ENCODE measurements around the gene TNNI3K.
"Not testable (repeated sequence)": the region's sequence is repeated elsewhere in the genome, so short reads cannot be mapped to it uniquely, and the experiment has no call there.

TNNI3K gene

DNA sequence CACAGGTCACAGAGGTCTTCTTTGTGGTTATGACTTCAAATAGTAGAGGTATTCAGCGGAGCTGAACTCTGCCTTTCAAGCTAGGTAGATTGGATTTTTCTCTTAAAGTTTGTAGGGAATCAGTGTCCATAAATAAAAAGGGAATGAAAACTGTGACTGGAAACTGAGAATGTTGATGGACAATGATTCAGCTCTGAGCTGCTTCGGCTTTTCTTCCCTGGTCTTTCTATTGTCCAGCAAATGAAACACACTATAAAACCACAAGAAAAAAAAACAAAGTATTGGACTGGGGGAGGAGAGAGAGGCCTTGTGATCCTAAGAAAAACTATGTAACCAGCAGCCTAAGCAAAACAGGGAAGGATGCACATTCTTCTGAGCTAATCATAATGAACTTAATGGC is 11.1 kb downstream of the TNNI3K start:
- ChIA-PET POLR2A (no interaction called here), CTCF (no interaction called here)
- Histone ChIP-seq H3K27me3 (replicated peaks in 2 of 5; ENCODE audit: control insufficient read depth in 4 of 5, insufficient read depth in 5 of 5, low read length in 4 of 5) (no peaks in the 10 kb centered on the region), H3K36me3 (ENCODE audit: control insufficient read depth in 4 of 4, insufficient read depth in 4 of 4, low read length in 3 of 4) (no peaks in the 10 kb centered on the region), H3K4me1 (ENCODE audit: control extremely low read depth in 1 of 4, control insufficient read depth in 4 of 4, insufficient read depth in 4 of 4, low read length in 3 of 4) (no peaks in the 10 kb centered on the region), H3K27ac (ENCODE audit: insufficient read depth in 1 of 2, low read depth in 1 of 2, low read length in 2 of 2, poor library complexity in 1 of 2, severe bottlenecking in 2 of 2) (no peak overlapping the region), H3K4me3 (ENCODE audit: control insufficient read depth in 1 of 7, extremely low read depth in 1 of 7, insufficient read depth in 4 of 7, low read depth in 2 of 7, low read length in 6 of 7) (no peak overlapping the region), H3K9me3 (ENCODE audit: control extremely low read depth in 1 of 5, control insufficient read depth in 4 of 5, insufficient read depth in 2 of 5, low read depth in 1 of 5, low read length in 4 of 5) (peaks cover 0 to 4% (median 0%) of the 10 kb centered on the region in 5 experiments)
- no peak for DNase-seq
- 100% methylated on average over 1 of the region's 2 CpGs for WGBS (ENCODE audit: insufficient coverage)

DNA sequence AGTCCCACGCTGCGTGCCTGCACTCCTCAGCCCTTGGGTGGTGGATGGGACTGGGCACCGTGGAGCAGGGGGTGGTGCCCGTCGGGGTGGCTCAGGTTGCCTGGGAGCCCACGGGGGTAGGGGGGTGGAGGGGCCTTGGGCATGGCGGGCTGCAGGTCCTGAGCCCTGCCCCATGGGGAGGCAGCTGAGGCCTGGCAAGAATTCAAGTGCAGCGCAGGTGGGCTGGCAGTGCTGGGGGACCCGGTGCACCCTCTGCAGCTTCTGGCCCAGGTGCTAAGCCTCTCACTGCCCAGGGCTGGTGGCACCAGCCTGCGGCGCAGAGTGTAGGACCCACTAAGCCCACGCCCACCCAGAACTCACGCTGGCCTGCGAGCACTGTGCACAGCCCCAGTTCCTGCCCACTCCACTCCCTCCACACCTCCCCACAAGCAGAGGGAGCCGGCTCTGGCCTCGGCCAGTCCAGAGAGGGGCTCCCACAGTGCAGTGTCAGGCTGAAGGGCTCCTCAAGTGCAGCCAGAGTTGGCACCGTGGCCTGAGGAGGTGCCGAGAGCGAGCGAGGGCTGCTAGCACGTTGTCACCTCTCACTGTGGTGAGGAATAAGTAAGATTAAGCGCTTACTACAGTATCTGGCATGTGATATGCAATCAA is 12.8 kb downstream of the TNNI3K start:
- WGBS (ENCODE audit: insufficient coverage): over 99% methylated on average over 17 of the region's 22 CpGs
- Histone ChIP-seq H3K9me3 (ENCODE audit: control extremely low read depth in 1 of 5, control insufficient read depth in 4 of 5, insufficient read depth in 2 of 5, low read depth in 1 of 5, low read length in 4 of 5) (peaks cover 0 to 4% (median 0%) of the 10 kb centered on the region in 5 experiments), H3K36me3 (ENCODE audit: control insufficient read depth in 4 of 4, insufficient read depth in 4 of 4, low read length in 3 of 4) (no peaks in the 10 kb centered on the region), H3K27ac (ENCODE audit: insufficient read depth in 1 of 2, low read depth in 1 of 2, low read length in 2 of 2, poor library complexity in 1 of 2, severe bottlenecking in 2 of 2) (no peak overlapping the region), H3K4me1 (ENCODE audit: control extremely low read depth in 1 of 4, control insufficient read depth in 4 of 4, insufficient read depth in 4 of 4, low read length in 3 of 4) (no peaks in the 10 kb centered on the region), H3K4me3 (ENCODE audit: control insufficient read depth in 1 of 7, extremely low read depth in 1 of 7, insufficient read depth in 4 of 7, low read depth in 2 of 7, low read length in 6 of 7) (no peak overlapping the region), H3K27me3 (replicated peaks in 2 of 5; ENCODE audit: control insufficient read depth in 4 of 5, insufficient read depth in 5 of 5, low read length in 4 of 5) (no peaks in the 10 kb centered on the region)
- CTCF ChIA-PET: no interaction called here
- POLR2A ChIA-PET: no interaction called here
- no peak for DNase-seq

DNA sequence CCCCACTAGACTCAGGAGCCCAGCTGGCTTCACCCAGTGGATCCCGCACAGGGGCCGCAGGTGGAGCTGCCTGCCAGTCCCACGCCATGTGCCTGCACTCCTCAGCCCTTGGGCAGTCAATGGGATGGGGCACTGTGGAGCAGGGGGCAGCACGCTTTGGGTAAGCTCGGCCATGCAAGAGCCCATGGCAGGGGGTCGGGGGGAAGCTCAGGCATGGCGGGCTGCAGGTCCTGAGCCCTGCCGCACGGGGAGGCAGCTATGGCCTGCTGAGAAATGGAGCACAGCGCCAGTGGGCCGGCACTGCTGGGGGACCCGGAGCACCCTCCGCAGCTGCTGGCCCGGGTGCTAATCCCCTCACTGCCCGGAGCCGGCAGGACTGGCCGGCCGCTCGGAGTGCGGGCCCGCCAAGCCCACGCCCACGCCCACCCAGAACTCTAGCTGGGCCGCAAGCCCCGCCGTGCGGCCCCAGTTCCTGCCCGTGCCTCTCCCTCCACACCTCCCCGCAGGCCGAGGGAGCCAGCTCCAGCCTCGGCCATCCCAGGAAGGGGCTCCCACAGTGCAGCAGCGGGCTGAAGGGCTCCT is 18.1 kb downstream of the TNNI3K start:
- H3K36me3 ChIP-seq (ENCODE audit: control insufficient read depth in 4 of 4, insufficient read depth in 4 of 4, low read length in 3 of 4); H3K27me3 ChIP-seq (replicated peaks in 2 of 5; ENCODE audit: control insufficient read depth in 4 of 5, insufficient read depth in 5 of 5, low read length in 4 of 5); H3K4me1 ChIP-seq (ENCODE audit: control extremely low read depth in 1 of 4, control insufficient read depth in 4 of 4, insufficient read depth in 4 of 4, low read length in 3 of 4); DNase-seq; H3K4me3 ChIP-seq (ENCODE audit: control insufficient read depth in 1 of 7, extremely low read depth in 1 of 7, insufficient read depth in 4 of 7, low read depth in 2 of 7, low read length in 6 of 7); CTCF ChIA-PET; H3K9me3 ChIP-seq (ENCODE audit: control extremely low read depth in 1 of 5, control insufficient read depth in 4 of 5, insufficient read depth in 2 of 5, low read depth in 1 of 5, low read length in 4 of 5); H3K27ac ChIP-seq (ENCODE audit: insufficient read depth in 1 of 2, low read depth in 1 of 2, low read length in 2 of 2, poor library complexity in 1 of 2, severe bottlenecking in 2 of 2); POLR2A ChIA-PET: not testable (repeated sequence)
- 93% methylated on average over 29 of the region's 32 CpGs for WGBS (ENCODE audit: insufficient coverage)

DNA sequence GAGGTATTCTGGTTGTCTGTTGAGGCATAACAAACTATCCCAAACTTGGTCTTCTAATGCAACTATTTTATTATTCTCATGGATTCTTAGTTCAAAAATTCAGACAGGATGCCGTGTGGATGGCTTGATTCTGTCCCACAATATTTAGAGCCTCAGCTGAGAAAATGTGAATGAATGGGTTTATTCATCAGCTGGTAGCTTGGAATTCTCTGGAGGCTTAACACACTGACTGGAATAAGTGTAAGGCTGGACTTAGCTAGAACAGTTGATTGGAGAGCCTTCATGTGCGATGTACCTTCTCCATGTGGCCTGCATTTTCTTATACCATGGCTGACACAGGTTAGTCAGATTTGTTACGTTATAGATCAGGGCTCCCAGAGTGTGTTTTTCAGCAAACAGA is 30.8 kb downstream of the TNNI3K start:
- ChIA-PET CTCF (no interaction called here), POLR2A (no interaction called here)
- H3K27me3 ChIP-seq (replicated peaks in 2 of 5; ENCODE audit: control insufficient read depth in 4 of 5, insufficient read depth in 5 of 5, low read length in 4 of 5): no peaks in the 10 kb centered on the region
- no peak for DNase-seq
- no peaks in the 10 kb centered on the region for H3K36me3 ChIP-seq (ENCODE audit: control insufficient read depth in 4 of 4, insufficient read depth in 4 of 4, low read length in 3 of 4)
- 100% methylated on average over 3 of the region's 3 CpGs for WGBS (ENCODE audit: insufficient coverage)
- H3K4me1 ChIP-seq (ENCODE audit: control extremely low read depth in 1 of 4, control insufficient read depth in 4 of 4, insufficient read depth in 4 of 4, low read length in 3 of 4): no peaks in the 10 kb centered on the region
- no peak overlapping the region for H3K4me3 ChIP-seq (ENCODE audit: control insufficient read depth in 1 of 7, extremely low read depth in 1 of 7, insufficient read depth in 4 of 7, low read depth in 2 of 7, low read length in 6 of 7)
- no peak overlapping the region for H3K27ac ChIP-seq (ENCODE audit: insufficient read depth in 1 of 2, low read depth in 1 of 2, low read length in 2 of 2, poor library complexity in 1 of 2, severe bottlenecking in 2 of 2)
- H3K9me3 ChIP-seq (ENCODE audit: control extremely low read depth in 1 of 5, control insufficient read depth in 4 of 5, insufficient read depth in 2 of 5, low read depth in 1 of 5, low read length in 4 of 5): no peaks in the 10 kb centered on the region

DNA sequence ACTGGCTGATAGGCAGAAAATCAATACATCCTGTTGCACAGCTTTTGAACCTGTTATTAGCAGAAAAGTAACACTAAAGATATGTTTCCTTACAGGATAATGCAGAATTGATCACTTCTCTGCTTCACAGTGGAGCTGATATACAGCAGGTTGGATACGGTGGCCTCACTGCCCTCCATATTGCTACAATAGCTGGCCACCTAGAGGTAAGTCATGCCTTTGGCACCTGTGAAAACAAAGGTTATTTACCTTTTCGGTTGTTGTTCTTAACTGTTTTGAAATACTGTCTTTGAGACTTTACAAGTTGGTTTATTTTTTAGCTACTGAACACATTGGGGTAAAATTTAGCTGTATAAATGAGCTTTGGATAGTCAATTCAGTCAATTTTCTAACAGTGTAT is 36.3 kb downstream of the TNNI3K start:
- no peaks in the 10 kb centered on the region for H3K9me3 ChIP-seq (ENCODE audit: control extremely low read depth in 1 of 5, control insufficient read depth in 4 of 5, insufficient read depth in 2 of 5, low read depth in 1 of 5, low read length in 4 of 5)
- ChIA-PET CTCF (no interaction called here), POLR2A (no interaction called here)
- no peaks in the 10 kb centered on the region for H3K27me3 ChIP-seq (replicated peaks in 2 of 5; ENCODE audit: control insufficient read depth in 4 of 5, insufficient read depth in 5 of 5, low read length in 4 of 5)
- no peak for DNase-seq
- no peak overlapping the region for H3K27ac ChIP-seq (ENCODE audit: insufficient read depth in 1 of 2, low read depth in 1 of 2, low read length in 2 of 2, poor library complexity in 1 of 2, severe bottlenecking in 2 of 2)
- H3K4me1 ChIP-seq (ENCODE audit: control extremely low read depth in 1 of 4, control insufficient read depth in 4 of 4, insufficient read depth in 4 of 4, low read length in 3 of 4): no peaks in the 10 kb centered on the region
- no peaks in the 10 kb centered on the region for H3K36me3 ChIP-seq (ENCODE audit: control insufficient read depth in 4 of 4, insufficient read depth in 4 of 4, low read length in 3 of 4)
- 94% methylated on average over 2 of the region's 2 CpGs for WGBS (ENCODE audit: insufficient coverage)
- H3K4me3 ChIP-seq (ENCODE audit: control insufficient read depth in 1 of 7, extremely low read depth in 1 of 7, insufficient read depth in 4 of 7, low read depth in 2 of 7, low read length in 6 of 7): no peak overlapping the region

DNA sequence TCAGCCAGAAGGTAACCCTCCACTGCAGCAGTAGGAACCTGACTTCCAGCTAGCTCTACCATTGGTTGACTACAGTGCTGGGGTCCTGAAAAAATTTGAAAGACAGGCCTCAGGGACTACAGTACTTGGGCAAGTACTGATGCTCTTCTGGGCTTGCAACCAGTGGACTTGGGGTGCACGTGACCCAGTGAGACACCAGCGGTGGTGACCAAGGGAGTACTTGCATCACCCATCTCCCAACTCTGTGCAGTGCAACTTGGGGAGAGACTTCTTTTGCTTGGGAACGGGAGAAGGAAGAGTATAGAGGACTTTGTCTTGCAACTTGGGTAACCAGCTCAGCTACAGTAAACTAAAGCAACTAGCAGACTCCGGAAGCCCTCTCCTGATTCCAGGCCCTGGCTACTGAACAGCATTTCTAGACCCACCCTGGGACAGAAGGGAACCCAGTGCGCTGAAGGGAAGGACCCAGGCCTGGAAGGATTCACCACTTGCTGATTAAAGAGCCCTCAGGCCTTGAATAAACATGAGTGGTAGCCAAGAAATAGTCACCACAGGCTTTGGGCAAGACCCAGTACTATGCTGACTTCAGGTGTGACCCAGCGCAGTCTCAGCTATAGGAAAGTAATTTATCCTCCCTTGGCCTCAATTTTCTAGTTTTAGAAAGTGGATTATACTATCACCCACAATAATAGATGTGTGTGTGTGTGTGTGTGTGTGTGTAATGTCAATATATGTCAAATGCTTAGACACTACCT is 45.6 kb downstream of the TNNI3K start:
- ChIA-PET CTCF (interaction anchor here (0.8 kb wide), 1 partner anchor 11 kb away, joined by 3 read pairs; no protein-coding TSS in a partner anchor), POLR2A (interaction anchor here (0.7 kb wide), 1 partner anchor 767 kb away, joined by 3 read pairs; no protein-coding TSS in a partner anchor)
- no peaks in the 10 kb centered on the region for H3K4me1 ChIP-seq (ENCODE audit: control extremely low read depth in 1 of 4, control insufficient read depth in 4 of 4, insufficient read depth in 4 of 4, low read length in 3 of 4)
- H3K9me3 ChIP-seq (ENCODE audit: control extremely low read depth in 1 of 5, control insufficient read depth in 4 of 5, insufficient read depth in 2 of 5, low read depth in 1 of 5, low read length in 4 of 5): no peaks in the 10 kb centered on the region
- WGBS (ENCODE audit: insufficient coverage): 100% methylated on average over 5 of the region's 6 CpGs
- H3K27me3 ChIP-seq (replicated peaks in 2 of 5; ENCODE audit: control insufficient read depth in 4 of 5, insufficient read depth in 5 of 5, low read length in 4 of 5): no peaks in the 10 kb centered on the region
- no peak overlapping the region for H3K27ac ChIP-seq (ENCODE audit: insufficient read depth in 1 of 2, low read depth in 1 of 2, low read length in 2 of 2, poor library complexity in 1 of 2, severe bottlenecking in 2 of 2)
- H3K4me3 ChIP-seq (ENCODE audit: control insufficient read depth in 1 of 7, extremely low read depth in 1 of 7, insufficient read depth in 4 of 7, low read depth in 2 of 7, low read length in 6 of 7): no peak overlapping the region
- DNase-seq: no peak
- no peaks in the 10 kb centered on the region for H3K36me3 ChIP-seq (ENCODE audit: control insufficient read depth in 4 of 4, insufficient read depth in 4 of 4, low read length in 3 of 4)

DNA sequence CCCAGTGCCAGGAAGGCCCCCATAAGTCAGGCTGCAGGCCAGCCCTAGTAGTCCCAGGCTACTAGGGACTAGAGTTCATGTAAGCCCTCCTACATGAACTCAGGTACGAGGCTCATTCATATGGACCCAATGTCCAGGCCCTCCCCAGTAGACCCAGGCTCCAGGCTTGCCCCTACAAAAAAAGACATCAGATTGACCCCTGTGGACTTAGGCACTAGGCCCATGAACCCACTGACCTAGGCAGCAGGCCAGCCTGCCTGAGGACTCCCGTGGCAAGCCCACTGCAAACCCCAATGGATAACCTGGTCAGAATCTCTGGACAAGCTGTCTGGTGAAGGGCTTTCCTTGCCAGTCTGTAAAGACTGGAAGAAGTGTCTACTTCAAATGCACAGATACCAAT is 51.2 kb downstream of the TNNI3K start:
- WGBS (ENCODE audit: insufficient coverage): 100% methylated on average over 2 of the region's 2 CpGs

More for the DNA sequence above, 51.2 kb downstream of the TNNI3K start:
- Histone ChIP-seq H3K4me1 (ENCODE audit: control extremely low read depth in 1 of 4, control insufficient read depth in 4 of 4, insufficient read depth in 4 of 4, low read length in 3 of 4) (no peaks in the 10 kb centered on the region), H3K9me3 (ENCODE audit: control extremely low read depth in 1 of 5, control insufficient read depth in 4 of 5, insufficient read depth in 2 of 5, low read depth in 1 of 5, low read length in 4 of 5) (peaks cover 0 to 6% (median 3%) of the 10 kb centered on the region in 5 experiments), H3K27me3 (replicated peaks in 2 of 5; ENCODE audit: control insufficient read depth in 4 of 5, insufficient read depth in 5 of 5, low read length in 4 of 5) (no peaks in the 10 kb centered on the region), H3K27ac (ENCODE audit: insufficient read depth in 1 of 2, low read depth in 1 of 2, low read length in 2 of 2, poor library complexity in 1 of 2, severe bottlenecking in 2 of 2) (no peak overlapping the region), H3K4me3 (ENCODE audit: control insufficient read depth in 1 of 7, extremely low read depth in 1 of 7, insufficient read depth in 4 of 7, low read depth in 2 of 7, low read length in 6 of 7) (no peak overlapping the region), H3K36me3 (ENCODE audit: control insufficient read depth in 4 of 4, insufficient read depth in 4 of 4, low read length in 3 of 4) (no peaks in the 10 kb centered on the region)
- ChIA-PET CTCF (no interaction called here), POLR2A (no interaction called here)
- no peak for DNase-seq
